BJ (cell line): Measurements from ENCODE around the gene PRKD1. TPM values are rescaled to one million over a fixed set of nuclear protein-coding genes. Genes with fewer than 3 reads are reported as not detected.
"Not testable (repeated sequence)": the region's sequence is repeated elsewhere in the genome, so short reads cannot be mapped to it uniquely, and the experiment has no call there.

Experiments
- CTCF ChIA-PET: fragments of 350-600 bp; formaldehyde crosslinking; extraction: SDS; loops from one replicate; lab custom pipeline; 2021; ENCODE audit warnings: antibody characterized with exemption, inconsistent platforms; lab: Yijun Ruan, JAX
- POLR2A ChIA-PET: fragments of 300-600 bp; sonication (Branson Sonifier 250); formaldehyde crosslinking; extraction: SDS; loops from one replicate; lab custom pipeline; 2021; ENCODE audit warnings: antibody characterized with exemption; lab: Charles Lee
- DNase-seq: peaks from one replicate; pipeline ENCODE4 v3.0.0-alpha.2; 2011; ENCODE audit warnings: low read depth
- H3K27me3 ChIP-seq: 2 replicates; pipeline ENCODE4 v1.6.0; 2011; ENCODE audit warnings: low read length; ENCODE audit not compliant: control insufficient read depth, insufficient read depth
- H3K36me3 ChIP-seq: 2 replicates; pipeline ENCODE4 v1.5.1; 2011; ENCODE audit warnings: low read length; ENCODE audit not compliant: control insufficient read depth, insufficient read depth
- H3K4me3 ChIP-seq: 2 replicates; pipeline ENCODE4 v1.5.1; 2011; ENCODE audit warnings: low read depth, mild to moderate bottlenecking, control low read depth, low read length
- polyA plus RNA-seq: library from polyadenylated mRNA; depleted of rRNA; stranded (reverse); fragments of >200 nt; gene quantifications from 2 replicates; pipeline ENCODE4 v1.2.3, GENCODE V29; 2011
- TF ChIP-seq, protein P1 (sequence below): IDR thresholded peaks from 2 replicates; pipeline ENCODE4 v1.5.1; 2011; ENCODE audit warnings: low read depth, mild to moderate bottlenecking, control low read depth, inconsistent platforms, low read length, moderate library complexity; ENCODE audit not compliant: insufficient read depth

The PRKD1 gene
- polyA plus RNA-seq, 1 experiment: 19.8 TPM

DNA sequence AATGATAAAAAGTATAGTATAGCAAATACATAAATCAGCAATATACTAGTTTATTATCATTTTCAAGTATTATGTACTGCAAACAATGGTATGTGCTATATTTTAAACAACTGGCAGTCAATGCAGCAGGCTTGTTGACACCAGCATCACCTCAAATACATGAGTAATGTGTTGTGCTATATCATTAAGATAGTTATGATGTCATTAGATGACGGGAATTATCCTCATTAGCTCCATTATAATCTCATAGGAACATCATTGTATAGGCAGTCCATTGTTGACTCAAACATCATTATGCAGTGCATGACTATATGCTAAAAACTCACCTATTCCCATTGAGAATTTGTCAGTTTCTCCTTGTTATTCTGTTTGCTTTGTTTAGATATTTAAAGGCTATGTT, 85.4 kb downstream of the PRKD1 start:
- TF ChIP-seq, protein P1, sequence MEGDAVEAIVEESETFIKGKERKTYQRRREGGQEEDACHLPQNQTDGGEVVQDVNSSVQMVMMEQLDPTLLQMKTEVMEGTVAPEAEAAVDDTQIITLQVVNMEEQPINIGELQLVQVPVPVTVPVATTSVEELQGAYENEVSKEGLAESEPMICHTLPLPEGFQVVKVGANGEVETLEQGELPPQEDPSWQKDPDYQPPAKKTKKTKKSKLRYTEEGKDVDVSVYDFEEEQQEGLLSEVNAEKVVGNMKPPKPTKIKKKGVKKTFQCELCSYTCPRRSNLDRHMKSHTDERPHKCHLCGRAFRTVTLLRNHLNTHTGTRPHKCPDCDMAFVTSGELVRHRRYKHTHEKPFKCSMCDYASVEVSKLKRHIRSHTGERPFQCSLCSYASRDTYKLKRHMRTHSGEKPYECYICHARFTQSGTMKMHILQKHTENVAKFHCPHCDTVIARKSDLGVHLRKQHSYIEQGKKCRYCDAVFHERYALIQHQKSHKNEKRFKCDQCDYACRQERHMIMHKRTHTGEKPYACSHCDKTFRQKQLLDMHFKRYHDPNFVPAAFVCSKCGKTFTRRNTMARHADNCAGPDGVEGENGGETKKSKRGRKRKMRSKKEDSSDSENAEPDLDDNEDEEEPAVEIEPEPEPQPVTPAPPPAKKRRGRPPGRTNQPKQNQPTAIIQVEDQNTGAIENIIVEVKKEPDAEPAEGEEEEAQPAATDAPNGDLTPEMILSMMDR: no peak
- DNase-seq: no peak
- POLR2A ChIA-PET: no interaction called here
- CTCF ChIA-PET: interaction anchor here (0.6 kb wide), 1 partner anchor 84 kb away, joined by 3 read pairs; no protein-coding TSS in a partner anchor
- no peak overlapping the region for H3K4me3 ChIP-seq
- H3K27me3 ChIP-seq: no peaks in the 10 kb centered on the region
- peaks cover 2% of the 10 kb centered on the region; the same call in 1 of the 2 replicates for H3K36me3 ChIP-seq

DNA sequence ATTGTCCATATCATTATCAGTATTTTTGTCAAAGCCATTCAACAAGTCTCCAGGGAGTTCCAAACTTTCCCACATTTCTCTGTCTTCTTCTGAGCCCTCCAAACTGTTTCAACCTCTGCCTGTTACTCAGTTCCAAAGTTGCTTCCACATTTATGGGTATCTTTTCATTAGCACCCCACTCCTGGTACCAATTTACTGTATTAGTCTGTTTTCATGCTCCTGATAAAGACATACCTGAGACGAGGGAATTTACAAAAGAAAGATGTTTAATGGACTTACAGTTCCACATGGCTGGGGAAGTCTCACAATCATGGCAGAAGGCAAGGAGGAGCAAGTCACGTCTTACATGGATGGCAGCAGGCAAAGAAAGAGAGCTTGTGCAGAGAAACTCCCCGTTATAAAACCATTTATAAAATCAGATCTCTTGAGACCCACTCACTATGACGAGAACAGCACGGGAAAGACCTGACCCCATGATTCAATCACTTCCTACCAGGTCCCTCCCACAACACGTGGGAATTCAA, 87.2 kb downstream of the PRKD1 start:
- H3K36me3 ChIP-seq, POLR2A ChIA-PET, H3K4me3 ChIP-seq, DNase-seq, CTCF ChIA-PET, H3K27me3 ChIP-seq: not testable (repeated sequence)

DNA sequence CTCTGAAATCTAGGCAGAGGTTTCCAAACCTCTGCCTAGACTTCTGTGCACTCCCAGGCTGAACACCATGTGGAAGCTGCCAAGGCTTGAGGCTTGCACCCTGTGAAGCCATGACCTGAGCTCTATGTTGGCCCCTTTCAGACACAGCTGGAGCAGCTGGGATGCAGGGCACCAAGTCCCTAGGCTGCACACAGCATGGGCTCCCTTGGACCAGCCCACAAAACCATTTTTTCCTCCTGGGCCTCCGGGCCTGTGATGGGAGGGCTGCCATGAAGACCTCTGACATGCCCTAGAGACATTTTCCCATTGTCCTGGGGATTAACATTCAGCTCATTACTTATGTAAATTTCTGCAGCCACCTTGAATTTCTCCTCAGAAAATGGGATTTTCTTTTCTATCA, 88.0 kb downstream of the PRKD1 start:
- CTCF ChIA-PET, DNase-seq, POLR2A ChIA-PET, H3K36me3 ChIP-seq, H3K4me3 ChIP-seq, H3K27me3 ChIP-seq: not testable (repeated sequence)

DNA sequence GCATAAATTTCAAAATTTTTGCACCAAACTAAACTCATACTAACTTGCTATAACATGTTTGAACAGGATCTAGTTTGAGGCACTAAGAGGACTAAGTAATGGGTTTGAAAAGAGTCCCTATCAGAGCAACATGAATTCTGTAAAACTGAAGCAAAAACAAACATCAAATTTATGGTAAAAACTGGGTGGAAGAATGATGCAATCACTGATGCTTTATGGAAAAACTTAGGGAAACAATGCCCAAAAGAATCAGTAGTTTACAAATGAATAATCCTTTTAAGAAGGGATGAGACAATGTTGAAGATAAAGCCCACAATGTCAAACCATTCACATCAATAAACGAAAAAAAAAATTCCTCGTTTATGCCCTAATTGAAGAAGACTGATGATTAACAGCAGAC, 88.9 kb downstream of the PRKD1 start:
- POLR2A ChIA-PET: no interaction called here

DNA sequence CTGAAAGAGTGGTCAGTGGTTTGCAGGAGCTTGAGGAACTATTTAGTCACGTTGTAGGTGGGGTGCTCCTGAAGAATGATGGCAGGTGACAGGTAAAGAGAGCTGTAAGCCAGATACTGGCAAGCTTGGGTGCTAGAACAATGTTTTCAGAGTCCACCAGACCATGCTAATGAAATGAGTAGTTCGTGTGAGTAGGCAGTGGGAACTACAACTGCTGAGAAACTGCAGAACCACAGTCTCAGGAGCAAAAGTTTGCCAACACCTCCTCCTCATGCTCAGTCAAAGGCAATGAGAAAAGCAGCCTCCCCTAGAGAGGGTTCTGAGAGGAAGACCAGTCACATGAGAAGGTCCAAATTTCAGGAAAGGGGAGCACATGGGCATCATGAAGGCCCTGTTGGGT, 91.3 kb downstream of the PRKD1 start:
- TF ChIP-seq, protein P1: no peak
- H3K4me3 ChIP-seq: no peak overlapping the region
- no peaks in the 10 kb centered on the region for H3K27me3 ChIP-seq
- POLR2A ChIA-PET: no interaction called here
- peaks cover 2% of the 10 kb centered on the region; the same call in 1 of the 2 replicates for H3K36me3 ChIP-seq
- DNase-seq: no peak
- CTCF ChIA-PET: interaction anchor here (0.6 kb wide), 1 partner anchor 93 kb away, joined by 3 read pairs; no protein-coding TSS in a partner anchor

More for the DNA sequence above, 88.9 kb downstream of the PRKD1 start:
- CTCF ChIA-PET: no interaction called here
- Histone ChIP-seq H3K4me3 (no peak overlapping the region), H3K36me3 (peaks cover 2% of the 10 kb centered on the region; the same call in 1 of the 2 replicates), H3K27me3 (no peaks in the 10 kb centered on the region)
- no peak for DNase-seq
- TF ChIP-seq, protein P1: no peak

DNA sequence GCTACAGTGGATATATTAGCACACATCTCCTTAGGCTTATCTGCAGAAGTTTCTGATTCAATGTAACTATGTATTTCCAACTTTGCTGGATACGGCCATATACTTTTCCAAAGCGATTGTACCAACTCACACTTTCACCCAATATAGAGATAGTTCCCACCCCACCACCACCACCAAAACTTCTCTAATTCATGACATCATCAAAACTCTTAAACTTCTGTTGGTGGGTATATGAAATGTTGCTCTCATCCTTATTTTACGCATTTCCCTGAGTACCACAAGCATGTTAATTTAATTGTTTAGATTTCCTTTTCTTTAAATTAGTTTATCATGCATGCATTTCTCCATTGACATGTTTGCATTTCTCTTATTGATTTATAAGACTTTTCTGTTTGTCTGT, 95.6 kb downstream of the PRKD1 start:
- TF ChIP-seq, protein P1: no peak
- POLR2A ChIA-PET: no interaction called here
- no peaks in the 10 kb centered on the region for H3K36me3 ChIP-seq
- H3K4me3 ChIP-seq: no peak overlapping the region
- H3K27me3 ChIP-seq: no peaks in the 10 kb centered on the region
- CTCF ChIA-PET: no interaction called here
- DNase-seq: no peak
